Measurements from ENCODE around the gene CPLANE2.

DNA sequence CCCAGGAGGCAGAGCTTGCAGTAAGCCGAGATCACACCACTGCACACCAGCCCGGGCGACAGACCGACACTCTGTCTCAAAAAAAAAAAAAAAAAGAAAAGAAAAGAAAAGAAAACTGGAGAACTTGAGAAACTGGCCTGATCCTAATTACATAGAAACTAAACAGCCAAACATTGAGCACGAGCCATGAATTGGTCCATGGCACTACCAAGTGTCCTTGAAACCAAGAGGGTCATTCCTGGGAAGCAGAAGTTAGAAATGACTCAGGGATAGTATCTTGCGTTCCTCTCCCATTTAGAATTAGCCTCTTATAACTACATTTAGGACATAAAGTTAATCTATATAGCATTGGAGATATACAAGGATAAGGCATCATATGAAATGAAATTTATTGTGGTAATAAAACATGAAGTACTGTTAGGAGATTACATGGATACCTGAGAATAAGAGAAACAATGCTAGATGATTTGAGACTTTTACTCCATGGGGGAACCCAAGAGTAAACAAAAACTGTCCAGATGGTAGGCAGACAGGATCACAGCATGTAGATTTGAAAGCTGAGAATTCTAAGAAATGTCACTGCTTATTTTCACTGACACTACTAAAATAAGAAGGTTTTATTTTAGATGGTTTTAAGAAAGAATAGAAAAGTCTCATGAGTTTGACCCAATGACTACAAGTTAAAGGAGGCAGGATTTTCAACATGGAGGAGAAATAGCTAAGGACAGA is 39.5 kb upstream of the CPLANE2 start:
- TF ChIP-seq, protein P1, sequence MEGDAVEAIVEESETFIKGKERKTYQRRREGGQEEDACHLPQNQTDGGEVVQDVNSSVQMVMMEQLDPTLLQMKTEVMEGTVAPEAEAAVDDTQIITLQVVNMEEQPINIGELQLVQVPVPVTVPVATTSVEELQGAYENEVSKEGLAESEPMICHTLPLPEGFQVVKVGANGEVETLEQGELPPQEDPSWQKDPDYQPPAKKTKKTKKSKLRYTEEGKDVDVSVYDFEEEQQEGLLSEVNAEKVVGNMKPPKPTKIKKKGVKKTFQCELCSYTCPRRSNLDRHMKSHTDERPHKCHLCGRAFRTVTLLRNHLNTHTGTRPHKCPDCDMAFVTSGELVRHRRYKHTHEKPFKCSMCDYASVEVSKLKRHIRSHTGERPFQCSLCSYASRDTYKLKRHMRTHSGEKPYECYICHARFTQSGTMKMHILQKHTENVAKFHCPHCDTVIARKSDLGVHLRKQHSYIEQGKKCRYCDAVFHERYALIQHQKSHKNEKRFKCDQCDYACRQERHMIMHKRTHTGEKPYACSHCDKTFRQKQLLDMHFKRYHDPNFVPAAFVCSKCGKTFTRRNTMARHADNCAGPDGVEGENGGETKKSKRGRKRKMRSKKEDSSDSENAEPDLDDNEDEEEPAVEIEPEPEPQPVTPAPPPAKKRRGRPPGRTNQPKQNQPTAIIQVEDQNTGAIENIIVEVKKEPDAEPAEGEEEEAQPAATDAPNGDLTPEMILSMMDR (IDR thresholded peaks at IDR 0.05; ENCODE audit: insufficient read depth, low read depth, low read length): no peak
- TF ChIP-seq EZH2 (IDR thresholded peaks at IDR 0.05; ENCODE audit: insufficient read depth, low read length): no peak
